Lower leg skin (tissue), 4 donors: ENCODE measurements around the gene SPATA19. TPM values are rescaled to one million over a fixed set of nuclear protein-coding genes. Genes with fewer than 3 reads are reported as not detected.

ENCODE experiments used
- DNase-seq, 2 donors: peaks; one replicate each; pipeline ENCODE4 v3.0.0-alpha.2; 2019; ENCODE audit warnings: low spot score in 2 of 2
- H3K4me3 ChIP-seq: fragments of 200-600 bp; sonication (generic); 2 replicates; pipeline ENCODE4 v1.5.1; 2017; ENCODE audit warnings: mild to moderate bottlenecking, low read depth; ENCODE audit not compliant: poor library complexity, severe bottlenecking
- POLR2A ChIP-seq, 2 donors: fragments of 450-650 bp; IDR thresholded peaks; one replicate each; pipeline ENCODE4 v1.6.1; 2016 to 2017; ENCODE audit warnings: antibody characterized with exemption in 2 of 2, mild to moderate bottlenecking in 1 of 2, moderate library complexity in 1 of 2
- WGBS, 2 donors: methylation state at CpG; one replicate each; pipeline ENCODE4 v1.1.5; 2018; 5-methylcytosine and 5-hydroxymethylcytosine counted together
- intact Hi-C: fragments of 100-400 bp; cut with DNase I; formaldehyde crosslinking; loops from one replicate; pipeline ENCODE4 v1.15.0; 2023; ENCODE audit warnings: low total_unique reads
- total RNA-seq, 4 donors: library from RNA; depleted of rRNA; stranded (reverse); fragments of >200 nt; gene quantifications; one replicate each; pipeline ENCODE4 v1.1.0, GENCODE V29; 2016
- TF ChIP-seq, protein P1 (sequence below), 3 donors: fragments of 450-650 bp; IDR thresholded peaks; one replicate each; pipeline ENCODE4 v1.5.1; 2016; ENCODE audit warnings: antibody characterized with exemption in 3 of 3, mild to moderate bottlenecking in 3 of 3, moderate library complexity in 2 of 3

The SPATA19 gene
- total RNA-seq, 4 donors from 2014 or later = not detected

- intact Hi-C loops = no loop called here
- TF ChIP-seq, protein P1, sequence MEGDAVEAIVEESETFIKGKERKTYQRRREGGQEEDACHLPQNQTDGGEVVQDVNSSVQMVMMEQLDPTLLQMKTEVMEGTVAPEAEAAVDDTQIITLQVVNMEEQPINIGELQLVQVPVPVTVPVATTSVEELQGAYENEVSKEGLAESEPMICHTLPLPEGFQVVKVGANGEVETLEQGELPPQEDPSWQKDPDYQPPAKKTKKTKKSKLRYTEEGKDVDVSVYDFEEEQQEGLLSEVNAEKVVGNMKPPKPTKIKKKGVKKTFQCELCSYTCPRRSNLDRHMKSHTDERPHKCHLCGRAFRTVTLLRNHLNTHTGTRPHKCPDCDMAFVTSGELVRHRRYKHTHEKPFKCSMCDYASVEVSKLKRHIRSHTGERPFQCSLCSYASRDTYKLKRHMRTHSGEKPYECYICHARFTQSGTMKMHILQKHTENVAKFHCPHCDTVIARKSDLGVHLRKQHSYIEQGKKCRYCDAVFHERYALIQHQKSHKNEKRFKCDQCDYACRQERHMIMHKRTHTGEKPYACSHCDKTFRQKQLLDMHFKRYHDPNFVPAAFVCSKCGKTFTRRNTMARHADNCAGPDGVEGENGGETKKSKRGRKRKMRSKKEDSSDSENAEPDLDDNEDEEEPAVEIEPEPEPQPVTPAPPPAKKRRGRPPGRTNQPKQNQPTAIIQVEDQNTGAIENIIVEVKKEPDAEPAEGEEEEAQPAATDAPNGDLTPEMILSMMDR (IDR thresholded peaks at IDR 0.05) = no peak
- TF ChIP-seq POLR2A (IDR thresholded peaks at IDR 0.05) = no peak
- 67 to 71% methylated on average over 5 of the region's 5 CpGs for WGBS, 2 donors
- H3K4me3 ChIP-seq = no peak overlapping the region
- DNase-seq = peak in 1 of 2 donors; percentile 68
These were observed 2.6 kb downstream of the SPATA19 start for GRCh38 chr11:133842730-133843129.

DNA sequence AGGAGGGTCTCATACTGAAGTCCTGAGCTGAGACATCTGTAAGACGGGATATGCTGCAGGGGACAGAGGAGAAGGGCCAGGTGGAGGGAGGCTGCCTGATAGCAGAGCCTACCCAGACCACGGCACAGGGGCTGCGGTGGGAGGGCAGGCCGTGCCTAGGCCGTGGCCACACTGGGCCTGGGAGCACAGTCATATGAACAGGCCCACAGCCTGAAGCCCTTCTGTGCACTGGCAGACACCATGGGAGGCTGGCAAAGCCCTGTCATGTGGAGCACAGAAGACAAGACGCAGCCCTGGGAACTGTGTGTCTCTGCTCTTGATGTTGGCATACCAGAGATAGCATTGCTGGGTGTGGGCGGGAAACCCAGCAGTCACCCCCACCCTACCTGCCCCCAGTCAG, 3.3 kb downstream of the SPATA19 start:
- 39 to 56% methylated on average over 7 of the region's 7 CpGs for WGBS, 2 donors
- DNase-seq = peak in 1 of 2 donors; percentile 69
- TF ChIP-seq, protein P1 (IDR thresholded peaks at IDR 0.05) = no peak
- TF ChIP-seq POLR2A (IDR thresholded peaks at IDR 0.05) = no peak
- intact Hi-C loops = no loop called here
- no peak overlapping the region for H3K4me3 ChIP-seq

- TF ChIP-seq, protein P1 (IDR thresholded peaks at IDR 0.05) = no peak
- TF ChIP-seq POLR2A (IDR thresholded peaks at IDR 0.05) = no peak
- DNase-seq = peak in 1 of 2 donors; percentile 69
- WGBS, 2 donors = 72 to 79% methylated on average over 12 of the region's 12 CpGs
- no peak overlapping the region for H3K4me3 ChIP-seq
- intact Hi-C loops = no loop called here
These were observed 3.9 kb downstream of the SPATA19 start for GRCh38 chr11:133841279-133842043.

GRCh38 chr11:133840479-133840941, 4.8 kb downstream of the SPATA19 start:
- WGBS, 2 donors = 84 to 87% methylated on average over 7 of the region's 7 CpGs
- intact Hi-C loops = no loop called here
- no peak overlapping the region for H3K4me3 ChIP-seq
- peak in 1 of 2 donors; percentile 65 for DNase-seq
- TF ChIP-seq POLR2A (IDR thresholded peaks at IDR 0.05) = no peak
- TF ChIP-seq, protein P1 (IDR thresholded peaks at IDR 0.05) = no peak

- intact Hi-C loops = loop anchor here (10.0 kb wide), 1 partner anchor 701 kb away; no protein-coding TSS in a partner anchor
- DNase-seq = peak in 1 of 2 donors; percentile 68
- WGBS, 2 donors = 37 to 50% methylated on average over 12 of the region's 12 CpGs
- no peak overlapping the region for H3K4me3 ChIP-seq
- TF ChIP-seq POLR2A (IDR thresholded peaks at IDR 0.05) = no peak
- TF ChIP-seq, protein P1 (IDR thresholded peaks at IDR 0.05) = no peak
These were observed 9.4 kb downstream of the SPATA19 start for GRCh38 chr11:133835593-133836548.
